ENCODE results near the gene ADRM1.

ADRM1 gene

DNA sequence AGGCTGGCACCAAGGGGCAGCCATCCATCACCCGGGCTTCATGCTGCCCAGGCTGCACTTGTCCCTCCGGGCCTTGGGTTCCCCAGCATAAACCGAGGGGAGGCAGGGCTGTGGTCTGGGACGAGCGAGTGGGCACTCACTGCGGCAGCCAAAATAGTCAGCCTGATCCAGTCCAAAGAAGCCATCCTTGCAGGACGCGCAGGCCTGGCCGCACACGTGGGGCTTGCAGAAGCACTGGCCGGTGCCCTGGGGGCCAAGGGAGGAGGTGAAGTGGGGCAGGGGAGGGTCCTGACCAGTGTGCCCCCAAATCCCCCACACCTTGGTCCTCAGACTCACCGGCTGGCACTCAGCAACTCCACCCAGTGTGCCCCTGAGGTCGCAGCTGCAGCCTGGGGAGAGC lies 32.1 kb downstream of the ADRM1 start:
- in situ Hi-C loops (cut with MboI; ENCODE audit: low sequenced_read_pairs), result no loop called here

GRCh38 chr20:62335532-62335931 lies 32.7 kb downstream of the ADRM1 start:
- in situ Hi-C loops (cut with MboI; ENCODE audit: low sequenced_read_pairs), result no loop called here

DNA sequence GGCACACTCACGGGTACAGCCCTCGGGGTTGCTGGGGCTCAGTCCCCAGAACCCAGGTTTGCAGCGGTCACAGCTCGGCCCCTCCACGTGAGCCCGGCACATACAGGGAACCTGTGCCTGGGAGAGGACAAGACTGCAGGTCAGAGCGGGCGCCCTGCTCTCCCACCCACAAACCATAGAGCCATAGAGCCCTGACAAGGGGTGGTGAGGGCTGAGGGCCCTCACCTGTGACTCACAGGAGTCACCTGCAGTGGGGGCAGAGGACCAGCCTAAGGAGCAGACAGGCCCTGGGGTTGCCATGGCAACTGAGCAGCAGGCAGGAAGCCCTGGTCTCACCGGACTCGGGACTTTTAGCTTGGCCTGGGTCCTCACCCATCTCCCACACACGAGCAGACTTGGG lies 33.5 kb downstream of the ADRM1 start:
- in situ Hi-C loops (cut with MboI; ENCODE audit: low sequenced_read_pairs), result no loop called here

DNA sequence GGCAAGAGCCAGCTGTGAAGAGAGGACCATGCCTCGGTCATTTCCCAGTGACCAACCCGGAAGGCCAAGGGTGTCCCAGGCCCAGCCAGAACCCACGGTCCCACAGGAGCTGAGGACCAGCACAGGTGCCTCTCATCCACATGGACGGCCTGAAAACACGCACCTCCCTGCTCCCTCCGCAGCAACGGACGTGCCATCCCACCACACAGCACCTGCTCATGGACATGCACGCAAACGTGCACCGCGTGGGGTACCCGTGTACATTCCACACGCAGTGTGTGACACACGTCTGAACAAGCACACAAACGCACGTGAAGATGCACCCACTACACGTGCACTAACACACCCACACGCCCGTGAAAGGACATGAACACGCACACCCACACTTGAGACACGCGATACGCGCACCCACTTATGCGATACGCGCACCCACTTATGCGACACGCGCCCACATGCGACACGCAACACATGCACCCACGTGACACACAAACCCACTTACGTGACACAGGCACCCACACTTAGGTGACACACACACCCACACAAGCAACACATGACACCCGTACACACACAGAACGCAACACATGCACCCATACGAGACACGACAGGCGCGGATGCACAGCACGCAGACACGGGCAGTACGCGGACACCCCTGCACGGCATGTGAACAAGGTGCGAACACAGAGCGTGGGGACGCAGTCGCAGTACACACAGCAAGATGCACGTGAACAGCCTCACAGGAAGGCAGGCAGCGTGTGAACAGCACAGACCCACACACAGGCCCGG lies 34.2 kb downstream of the ADRM1 start:
- in situ Hi-C loops (cut with MboI; ENCODE audit: low sequenced_read_pairs), result no loop called here

DNA sequence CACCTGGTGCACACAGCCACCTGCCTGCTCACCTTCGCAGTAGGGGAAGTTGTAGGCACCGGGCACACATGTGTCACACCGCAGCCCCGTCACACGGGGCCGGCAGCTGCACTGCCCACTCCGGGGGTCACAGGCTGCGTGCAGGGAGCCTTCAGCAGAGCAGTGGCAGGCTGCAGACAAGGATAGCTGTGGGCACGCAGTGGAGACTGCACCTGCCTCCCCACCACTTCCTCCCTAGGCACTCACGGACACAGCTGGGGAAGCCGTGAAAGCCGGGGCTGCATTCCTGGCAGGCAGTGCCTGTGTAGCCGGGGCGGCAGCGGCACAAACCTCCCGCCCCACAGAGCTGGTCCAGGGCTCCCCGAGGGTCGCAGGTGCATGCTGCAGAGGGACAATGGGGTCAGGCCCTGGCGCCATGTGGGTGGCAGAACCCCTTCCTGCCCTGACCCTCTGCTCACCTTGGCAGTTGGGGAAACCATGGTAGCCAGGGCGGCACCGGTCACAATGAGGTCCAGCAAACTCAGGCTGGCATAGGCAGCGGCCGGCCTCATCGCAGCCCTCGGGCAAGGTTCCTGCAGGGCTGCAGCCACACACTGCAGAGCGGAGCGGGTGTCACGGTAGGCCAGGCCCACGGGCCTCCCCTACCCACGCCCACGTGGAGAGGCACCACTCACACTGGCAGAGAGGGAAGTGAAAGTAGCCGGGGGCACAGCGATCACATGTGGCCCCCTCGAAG lies 34.9 kb downstream of the ADRM1 start:
- in situ Hi-C loops (cut with MboI; ENCODE audit: low sequenced_read_pairs), result no loop called here

- in situ Hi-C loops (cut with MboI; ENCODE audit: low sequenced_read_pairs), result no loop called here
Measured at GRCh38 chr20:62338294-62338620, 35.5 kb downstream of the ADRM1 start.

DNA sequence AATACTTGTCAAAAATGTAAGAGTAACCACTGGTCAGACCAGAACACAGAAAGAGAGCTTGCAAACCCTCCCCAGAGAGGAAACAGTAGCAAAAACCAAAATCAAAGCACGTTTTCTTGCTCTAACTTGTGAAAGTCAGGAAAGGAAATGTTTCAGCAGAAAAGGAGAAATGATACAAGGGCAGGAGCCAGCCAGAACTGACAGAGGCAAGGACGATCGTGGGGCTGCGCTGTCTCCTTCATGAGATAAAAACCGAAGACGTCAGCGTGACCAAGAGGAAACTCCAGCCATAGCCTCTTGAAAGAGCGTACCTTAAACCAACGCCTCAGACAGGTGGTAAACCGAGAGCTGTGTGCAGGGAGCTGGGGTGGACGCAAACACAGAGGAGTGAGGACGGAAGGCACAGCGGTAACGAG lies 36.9 kb downstream of the ADRM1 start:
- in situ Hi-C loops (cut with MboI; ENCODE audit: low sequenced_read_pairs), result no loop called here

DNA sequence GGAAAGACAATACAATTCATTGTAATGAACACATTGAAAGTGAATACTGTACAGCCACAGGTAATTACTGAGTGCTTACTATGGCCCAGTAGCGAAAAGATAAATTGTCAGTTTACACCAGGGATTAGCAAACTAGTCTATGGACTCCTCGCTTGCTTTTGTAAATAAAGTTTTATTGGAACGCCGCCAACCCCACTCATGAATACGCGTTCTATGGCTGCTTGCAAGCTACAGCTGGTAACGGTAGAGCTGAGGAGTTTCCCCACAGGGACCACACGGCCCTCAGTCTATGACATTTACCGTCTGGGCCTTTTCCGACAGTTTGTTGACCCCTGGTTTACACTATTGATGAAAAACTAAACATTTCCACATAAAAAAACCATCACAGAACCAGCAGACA lies 40.1 kb downstream of the ADRM1 start:
- in situ Hi-C loops (cut with MboI; ENCODE audit: low sequenced_read_pairs), result no loop called here

DNA sequence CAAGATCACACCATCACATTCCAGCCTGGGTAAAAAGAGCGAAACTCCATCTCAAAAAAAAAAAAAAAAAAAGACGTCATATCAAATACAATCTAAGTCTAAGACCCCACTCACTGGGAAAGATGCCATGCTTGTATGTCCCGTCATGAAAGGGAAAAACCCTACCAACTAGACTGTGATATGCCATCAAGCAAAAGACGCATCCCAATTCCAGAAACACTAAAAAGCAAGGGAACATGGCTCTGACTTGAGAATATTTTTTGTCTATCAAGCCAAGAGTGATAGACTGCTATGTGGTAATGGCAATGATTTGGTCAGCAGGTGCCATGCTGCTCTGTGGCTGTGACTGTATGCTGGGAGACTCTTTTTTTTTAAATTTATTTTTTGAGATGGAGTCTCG lies 41.3 kb downstream of the ADRM1 start:
- in situ Hi-C loops (cut with MboI; ENCODE audit: low sequenced_read_pairs), result no loop called here

GRCh38 chr20:62344782-62345181 lies 42.0 kb downstream of the ADRM1 start:
- in situ Hi-C loops (cut with MboI; ENCODE audit: low sequenced_read_pairs), result no loop called here

DNA sequence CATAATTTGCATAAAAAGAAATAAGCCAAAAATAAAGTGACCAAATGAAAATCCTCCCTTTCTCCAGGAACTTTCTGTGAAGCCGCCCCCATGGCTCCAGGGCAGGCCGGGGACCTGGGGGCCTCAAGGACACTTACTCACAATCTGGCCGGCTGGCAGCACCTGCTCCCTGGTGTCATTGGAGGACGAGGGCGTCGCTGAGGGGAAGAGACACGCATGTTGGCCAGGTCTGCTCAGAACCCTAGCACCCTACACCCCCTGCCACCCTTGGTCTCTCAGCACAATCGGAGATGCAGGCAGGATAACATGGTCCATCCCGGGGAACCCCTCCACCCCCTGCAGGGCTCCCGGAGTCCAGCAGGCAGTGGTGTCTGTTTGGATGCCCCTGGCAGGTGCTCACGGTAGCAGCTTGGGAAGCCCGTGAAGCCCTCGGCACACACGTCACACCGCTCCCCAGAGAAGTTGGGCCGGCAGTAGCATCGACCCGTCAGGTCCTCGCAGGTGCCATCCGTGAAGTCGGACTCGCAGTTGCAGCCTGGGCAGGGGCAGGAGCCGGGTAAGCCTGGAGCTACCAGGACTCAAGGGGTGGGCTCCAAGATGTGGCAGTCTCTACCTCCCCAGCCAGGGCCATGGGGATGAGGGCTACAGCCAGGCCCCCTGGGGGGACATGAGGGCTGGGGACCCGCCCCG lies 43.0 kb downstream of the ADRM1 start:
- in situ Hi-C loops (cut with MboI; ENCODE audit: low sequenced_read_pairs), result no loop called here

GRCh38 chr20:62346398-62347150 lies 43.8 kb downstream of the ADRM1 start:
- in situ Hi-C loops (cut with MboI; ENCODE audit: low sequenced_read_pairs), result no loop called here

GRCh38 chr20:62347151-62347404 lies 44.3 kb downstream of the ADRM1 start:
- in situ Hi-C loops (cut with MboI; ENCODE audit: low sequenced_read_pairs), result no loop called here

- in situ Hi-C loops (cut with MboI; ENCODE audit: low sequenced_read_pairs), result no loop called here
Measured at GRCh38 chr20:62347445-62347844, 44.6 kb downstream of the ADRM1 start.

DNA sequence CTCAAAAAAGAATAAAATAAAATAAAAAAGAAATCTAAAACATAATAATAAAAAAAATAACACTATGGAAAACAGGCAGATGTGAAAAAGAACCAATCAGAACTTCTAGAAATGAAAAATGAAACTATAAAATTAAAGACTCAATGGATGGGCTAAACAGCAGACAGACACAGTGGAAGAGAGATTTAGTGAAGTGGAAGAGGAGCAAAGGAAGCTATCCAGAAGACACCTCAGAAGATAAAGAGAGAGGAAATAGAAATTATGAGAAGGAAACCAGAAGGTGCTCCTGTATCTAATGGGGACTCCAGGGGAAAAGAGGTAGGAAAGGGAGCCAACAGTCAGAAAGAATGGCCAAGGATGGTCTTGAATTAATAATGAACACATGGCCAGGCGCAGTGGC lies 45.8 kb downstream of the ADRM1 start:
- in situ Hi-C loops (cut with MboI; ENCODE audit: low sequenced_read_pairs), result no loop called here

DNA sequence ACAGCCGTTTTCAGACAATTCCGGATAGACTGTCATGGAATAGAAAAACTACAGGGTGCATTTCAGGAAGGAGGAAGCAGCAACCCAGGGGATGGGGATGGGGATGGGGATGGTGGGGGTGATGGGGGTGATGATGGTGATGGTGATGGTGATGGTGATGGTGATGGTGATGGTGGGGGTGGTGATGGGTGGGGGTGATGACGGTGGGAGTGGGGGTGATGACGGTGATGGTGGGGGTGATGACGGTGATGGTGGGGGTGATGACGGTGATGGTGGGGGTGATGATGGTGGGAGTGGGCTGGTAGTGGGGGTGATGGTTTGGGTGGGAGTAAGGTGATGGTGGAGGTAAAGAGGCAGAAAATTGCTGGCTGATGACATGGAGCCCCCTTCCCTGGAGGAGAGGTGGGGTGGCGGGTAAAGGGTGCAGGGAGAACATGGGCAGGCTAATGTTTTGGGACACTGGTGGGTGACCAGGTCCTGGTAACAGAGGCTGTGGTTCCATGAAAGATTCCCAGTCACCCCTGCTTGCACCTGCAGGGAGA lies 46.8 kb downstream of the ADRM1 start:
- in situ Hi-C loops (cut with MboI; ENCODE audit: low sequenced_read_pairs), result no loop called here

DNA sequence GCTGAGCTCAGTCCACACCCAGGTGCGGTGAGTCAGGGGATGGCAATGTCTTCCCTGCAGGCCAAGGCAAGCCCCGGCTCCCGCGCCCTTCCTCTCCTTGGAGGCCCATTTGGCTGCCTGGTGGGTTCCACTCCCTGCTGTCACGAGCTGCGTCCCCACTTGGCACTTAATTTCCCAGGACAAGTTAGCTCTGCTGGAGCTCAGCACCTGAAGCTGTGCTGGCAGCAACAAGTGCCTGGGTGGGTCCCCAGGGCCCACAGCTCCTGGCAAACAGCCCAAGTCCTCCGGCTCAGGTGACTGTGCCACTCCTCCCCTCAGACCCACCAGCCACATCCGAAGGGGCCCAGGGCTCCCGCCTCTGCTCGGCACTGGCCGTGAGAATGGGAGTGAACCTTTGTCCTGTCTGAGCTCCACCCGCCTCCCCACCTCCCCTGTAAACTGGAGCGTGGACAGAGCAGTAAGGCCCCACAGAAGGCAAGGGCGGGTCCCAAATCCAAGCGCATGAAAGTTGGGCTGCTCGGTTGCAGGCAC lies 47.4 kb downstream of the ADRM1 start:
- in situ Hi-C loops (cut with MboI; ENCODE audit: low sequenced_read_pairs), result no loop called here

GRCh38 chr20:62350629-62351422 lies 48.0 kb downstream of the ADRM1 start:
- in situ Hi-C loops (cut with MboI; ENCODE audit: low sequenced_read_pairs), result no loop called here

GRCh38 chr20:62351469-62352401 lies 48.9 kb downstream of the ADRM1 start:
- in situ Hi-C loops (cut with MboI; ENCODE audit: low sequenced_read_pairs), result no loop called here
